G401.6 (cell line): ENCODE measurements around the gene RNFT2.

ENCODE experiments used
- FAIRE-seq: peaks from 2 replicates; lab custom pipeline; 2012; peaks lifted over from hg19 to GRCh38; lab: Jason Lieb, UNC

The RNFT2 gene

GRCh38 chr12:116737774-116738657 lies at the start of gene RNFT2, which contains the start of gene SPRING1:
Gene RNFT2, plus strand, starts transcription at chr12:116738315. Its CDS starts 2,183 bp downstream, at chr12:116740498.
Gene SPRING1, minus strand, starts transcription at chr12:116738069. Its CDS starts 169 bp downstream, at chr12:116737900.
- FAIRE-seq, result peak; percentile 96

GRCh38 chr12:116689521-116689920 lies 48.6 kb upstream of the RNFT2 start:
- no peak for FAIRE-seq

GRCh38 chr12:116689979-116690744 lies 48.0 kb upstream of the RNFT2 start:
- FAIRE-seq, result no peak

GRCh38 chr12:116691205-116691604 lies 46.9 kb upstream of the RNFT2 start:
- no peak for FAIRE-seq

GRCh38 chr12:116691636-116692035 lies 46.5 kb upstream of the RNFT2 start:
- no peak for FAIRE-seq

GRCh38 chr12:116692605-116693004 lies 45.5 kb upstream of the RNFT2 start:
- FAIRE-seq, result no peak

- no peak for FAIRE-seq
These were observed 44.6 kb upstream of the RNFT2 start for GRCh38 chr12:116693286-116694227.

GRCh38 chr12:116694653-116695463 lies 43.3 kb upstream of the RNFT2 start:
- no peak for FAIRE-seq

GRCh38 chr12:116695464-116695725 lies 42.7 kb upstream of the RNFT2 start:
- no peak for FAIRE-seq

GRCh38 chr12:116697305-116697704 lies 40.8 kb upstream of the RNFT2 start:
- no peak for FAIRE-seq

- FAIRE-seq, result no peak
These were observed 40.4 kb upstream of the RNFT2 start for GRCh38 chr12:116697716-116698115.

- FAIRE-seq, result no peak
These were observed 40.0 kb upstream of the RNFT2 start for GRCh38 chr12:116698116-116698515.

GRCh38 chr12:116698554-116699075 lies 39.5 kb upstream of the RNFT2 start:
- no peak for FAIRE-seq

GRCh38 chr12:116700066-116700465 lies 38.0 kb upstream of the RNFT2 start:
- no peak for FAIRE-seq

- no peak for FAIRE-seq
These were observed 36.7 kb upstream of the RNFT2 start for GRCh38 chr12:116701432-116701831.

- FAIRE-seq, result peak; percentile 93
These were observed 34.8 kb upstream of the RNFT2 start for GRCh38 chr12:116703214-116703795.

- no peak for FAIRE-seq
These were observed 30.4 kb upstream of the RNFT2 start for GRCh38 chr12:116707751-116708150.

- no peak for FAIRE-seq
These were observed 29.0 kb upstream of the RNFT2 start for GRCh38 chr12:116708826-116709756.

GRCh38 chr12:116709768-116710167 lies 28.3 kb upstream of the RNFT2 start:
- no peak for FAIRE-seq
